ENCODE measurements around the gene BLTP3A. TPM values are rescaled to one million over a fixed set of nuclear protein-coding genes. Genes with fewer than 3 reads are reported as not detected.

Gene BLTP3A
- polyA plus RNA-seq, 1 donor from 2014 or later, result 11.2 TPM

DNA sequence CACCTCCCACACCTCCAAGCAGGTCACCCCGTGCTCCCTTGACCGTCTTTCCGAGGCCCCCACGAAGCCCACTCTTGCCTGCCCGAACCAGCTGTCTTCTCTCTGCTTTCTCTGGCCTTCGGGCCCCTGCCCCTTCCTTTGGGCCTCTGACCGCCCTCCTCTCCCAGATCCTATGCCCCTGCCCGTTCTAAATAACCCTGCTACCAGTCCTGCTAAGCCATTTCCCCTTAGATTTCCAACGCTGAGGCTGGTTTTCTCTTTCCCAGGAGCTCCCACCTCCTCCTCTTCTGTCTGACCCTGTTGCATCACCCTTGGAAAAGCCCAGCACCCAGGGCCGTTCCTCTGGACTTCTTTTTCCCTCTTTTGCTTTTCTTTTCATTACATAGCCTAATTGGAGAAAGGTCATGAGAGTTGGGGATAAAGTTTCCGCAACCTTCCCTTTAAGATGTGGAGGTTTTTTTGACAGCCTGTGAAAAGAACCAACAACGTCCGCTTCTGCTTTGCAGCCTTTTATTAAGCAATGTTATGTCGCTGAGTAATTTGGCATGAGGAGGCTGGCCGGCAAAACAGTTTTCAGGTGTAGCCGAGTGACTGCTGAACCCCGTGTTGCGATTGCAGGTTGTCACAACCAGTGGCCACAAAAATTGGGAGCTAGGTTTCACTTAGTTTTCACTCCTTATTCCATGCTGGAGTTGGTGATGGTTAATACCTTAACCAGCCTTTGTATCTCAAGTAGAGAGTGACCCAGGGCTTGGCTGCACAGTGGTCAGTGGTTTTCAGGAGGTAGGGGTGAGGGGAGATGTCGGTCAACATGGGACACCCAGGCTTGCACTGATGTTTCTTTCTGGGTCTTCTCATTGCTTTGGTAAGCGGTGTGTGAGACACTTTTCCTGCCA is 970 bp downstream of the BLTP3A start:
- H3K4me3 ChIP-seq (ENCODE audit: low read length), result peak overlapping the region; percentile 95
- peak overlapping the region; percentile 93 for H3K27ac ChIP-seq (ENCODE audit: low read length)
- H3K4me2 ChIP-seq (ENCODE audit: low read length), result peak overlapping the region; percentile 89
- H3K27me3 ChIP-seq (ENCODE audit: insufficient read depth, low read depth, low read length), result no peaks in the 10 kb centered on the region
- no peaks in the 10 kb centered on the region for H3K9me3 ChIP-seq (ENCODE audit: low read length)
- no peaks in the 10 kb centered on the region for H3F3A ChIP-seq (ENCODE audit: insufficient read depth, low read length, poor library complexity, severe bottlenecking)
- peak overlapping the region; percentile 65 for H2AFZ ChIP-seq (ENCODE audit: low read depth, low read length)
- TF ChIP-seq, protein P1, sequence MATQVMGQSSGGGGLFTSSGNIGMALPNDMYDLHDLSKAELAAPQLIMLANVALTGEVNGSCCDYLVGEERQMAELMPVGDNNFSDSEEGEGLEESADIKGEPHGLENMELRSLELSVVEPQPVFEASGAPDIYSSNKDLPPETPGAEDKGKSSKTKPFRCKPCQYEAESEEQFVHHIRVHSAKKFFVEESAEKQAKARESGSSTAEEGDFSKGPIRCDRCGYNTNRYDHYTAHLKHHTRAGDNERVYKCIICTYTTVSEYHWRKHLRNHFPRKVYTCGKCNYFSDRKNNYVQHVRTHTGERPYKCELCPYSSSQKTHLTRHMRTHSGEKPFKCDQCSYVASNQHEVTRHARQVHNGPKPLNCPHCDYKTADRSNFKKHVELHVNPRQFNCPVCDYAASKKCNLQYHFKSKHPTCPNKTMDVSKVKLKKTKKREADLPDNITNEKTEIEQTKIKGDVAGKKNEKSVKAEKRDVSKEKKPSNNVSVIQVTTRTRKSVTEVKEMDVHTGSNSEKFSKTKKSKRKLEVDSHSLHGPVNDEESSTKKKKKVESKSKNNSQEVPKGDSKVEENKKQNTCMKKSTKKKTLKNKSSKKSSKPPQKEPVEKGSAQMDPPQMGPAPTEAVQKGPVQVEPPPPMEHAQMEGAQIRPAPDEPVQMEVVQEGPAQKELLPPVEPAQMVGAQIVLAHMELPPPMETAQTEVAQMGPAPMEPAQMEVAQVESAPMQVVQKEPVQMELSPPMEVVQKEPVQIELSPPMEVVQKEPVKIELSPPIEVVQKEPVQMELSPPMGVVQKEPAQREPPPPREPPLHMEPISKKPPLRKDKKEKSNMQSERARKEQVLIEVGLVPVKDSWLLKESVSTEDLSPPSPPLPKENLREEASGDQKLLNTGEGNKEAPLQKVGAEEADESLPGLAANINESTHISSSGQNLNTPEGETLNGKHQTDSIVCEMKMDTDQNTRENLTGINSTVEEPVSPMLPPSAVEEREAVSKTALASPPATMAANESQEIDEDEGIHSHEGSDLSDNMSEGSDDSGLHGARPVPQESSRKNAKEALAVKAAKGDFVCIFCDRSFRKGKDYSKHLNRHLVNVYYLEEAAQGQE (IDR thresholded peaks at IDR 0.05; ENCODE audit: borderline replicate concordance), result no peak
- TF ChIP-seq RAD21 (conservative IDR thresholded peaks at IDR 0.05) (no peak), POLR2AphosphoS5 (IDR thresholded peaks at IDR 0.05) (no peak), MXI1 (conservative IDR thresholded peaks at IDR 0.05; ENCODE audit: poor library complexity, severe bottlenecking) (no peak), EZH2 (IDR thresholded peaks at IDR 0.05; ENCODE audit: borderline replicate concordance, insufficient read depth, low read length, poor library complexity, severe bottlenecking) (no peak), TAF1 (IDR thresholded peaks at IDR 0.05; ENCODE audit: low read depth) (no peak), EP300 (conservative IDR thresholded peaks at IDR 0.05; ENCODE audit: poor library complexity, severe bottlenecking) (no peak)
- TF ChIP-seq, protein P2, sequence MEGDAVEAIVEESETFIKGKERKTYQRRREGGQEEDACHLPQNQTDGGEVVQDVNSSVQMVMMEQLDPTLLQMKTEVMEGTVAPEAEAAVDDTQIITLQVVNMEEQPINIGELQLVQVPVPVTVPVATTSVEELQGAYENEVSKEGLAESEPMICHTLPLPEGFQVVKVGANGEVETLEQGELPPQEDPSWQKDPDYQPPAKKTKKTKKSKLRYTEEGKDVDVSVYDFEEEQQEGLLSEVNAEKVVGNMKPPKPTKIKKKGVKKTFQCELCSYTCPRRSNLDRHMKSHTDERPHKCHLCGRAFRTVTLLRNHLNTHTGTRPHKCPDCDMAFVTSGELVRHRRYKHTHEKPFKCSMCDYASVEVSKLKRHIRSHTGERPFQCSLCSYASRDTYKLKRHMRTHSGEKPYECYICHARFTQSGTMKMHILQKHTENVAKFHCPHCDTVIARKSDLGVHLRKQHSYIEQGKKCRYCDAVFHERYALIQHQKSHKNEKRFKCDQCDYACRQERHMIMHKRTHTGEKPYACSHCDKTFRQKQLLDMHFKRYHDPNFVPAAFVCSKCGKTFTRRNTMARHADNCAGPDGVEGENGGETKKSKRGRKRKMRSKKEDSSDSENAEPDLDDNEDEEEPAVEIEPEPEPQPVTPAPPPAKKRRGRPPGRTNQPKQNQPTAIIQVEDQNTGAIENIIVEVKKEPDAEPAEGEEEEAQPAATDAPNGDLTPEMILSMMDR (IDR thresholded peaks at IDR 0.05; ENCODE audit: poor library complexity, severe bottlenecking), result no peak
- H3K79me2 ChIP-seq (replicated peaks; ENCODE audit: insufficient read depth, low read length), result peaks cover 20% of the 10 kb centered on the region
- H4K20me1 ChIP-seq (ENCODE audit: insufficient read depth), result no peaks in the 10 kb centered on the region
- peak overlapping the region; percentile 94 for H3K9ac ChIP-seq (ENCODE audit: low read length)
- H3K9me2 ChIP-seq (ENCODE audit: insufficient read depth, low read length), result no peaks in the 10 kb centered on the region
- no peaks in the 10 kb centered on the region for H3K36me3 ChIP-seq (ENCODE audit: insufficient read depth, low read length)

DNA sequence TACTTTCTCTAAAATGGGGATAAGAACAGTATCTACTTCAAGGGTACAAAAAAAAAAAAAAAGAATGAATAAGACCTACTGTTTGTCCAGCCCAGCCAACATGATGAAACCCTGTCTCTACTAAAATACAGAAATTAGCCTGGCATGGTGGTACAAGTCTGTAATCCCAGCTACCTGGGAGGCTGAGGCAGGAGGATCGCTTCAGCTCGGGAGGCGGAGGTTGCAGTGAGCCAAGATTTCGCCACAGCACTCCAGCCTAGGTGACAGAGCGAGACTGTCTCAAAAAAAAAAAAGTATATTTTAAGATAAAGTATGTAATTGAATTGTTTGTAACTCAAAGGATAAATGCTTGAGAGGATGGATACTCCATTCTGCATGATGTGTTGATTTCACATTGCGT is 2.0 kb downstream of the BLTP3A start:
- Histone ChIP-seq H3K4me2 (ENCODE audit: low read length) (peak overlapping the region; percentile 89), H3K4me3 (ENCODE audit: low read length) (peak overlapping the region; percentile 95)

More for the DNA sequence above, 2.0 kb downstream of the BLTP3A start:
- Histone ChIP-seq H3K9me3 (ENCODE audit: low read length) (no peaks in the 10 kb centered on the region), H3K9ac (ENCODE audit: low read length) (no peak overlapping the region), H2AFZ (ENCODE audit: low read depth, low read length) (no peak overlapping the region), H3F3A (ENCODE audit: insufficient read depth, low read length, poor library complexity, severe bottlenecking) (no peaks in the 10 kb centered on the region), H3K27ac (ENCODE audit: low read length) (no peak overlapping the region), H3K36me3 (ENCODE audit: insufficient read depth, low read length) (no peaks in the 10 kb centered on the region), H3K9me2 (ENCODE audit: insufficient read depth, low read length) (no peaks in the 10 kb centered on the region), H3K79me2 (replicated peaks; ENCODE audit: insufficient read depth, low read length) (peaks cover 20% of the 10 kb centered on the region), H3K27me3 (ENCODE audit: insufficient read depth, low read depth, low read length) (no peaks in the 10 kb centered on the region), H4K20me1 (ENCODE audit: insufficient read depth) (no peaks in the 10 kb centered on the region)
- TF ChIP-seq TAF1 (IDR thresholded peaks at IDR 0.05; ENCODE audit: low read depth) (no peak), POLR2AphosphoS5 (IDR thresholded peaks at IDR 0.05) (no peak), SMC3 (conservative IDR thresholded peaks at IDR 0.05; ENCODE audit: poor library complexity) (no peak), EP300 (conservative IDR thresholded peaks at IDR 0.05; ENCODE audit: poor library complexity, severe bottlenecking) (no peak), EZH2 (IDR thresholded peaks at IDR 0.05; ENCODE audit: borderline replicate concordance, insufficient read depth, low read length, poor library complexity, severe bottlenecking) (no peak), MXI1 (conservative IDR thresholded peaks at IDR 0.05; ENCODE audit: poor library complexity, severe bottlenecking) (no peak), RAD21 (conservative IDR thresholded peaks at IDR 0.05) (no peak)
- TF ChIP-seq, protein P2 (IDR thresholded peaks at IDR 0.05; ENCODE audit: poor library complexity, severe bottlenecking), result no peak
- TF ChIP-seq, protein P1 (IDR thresholded peaks at IDR 0.05; ENCODE audit: borderline replicate concordance), result no peak
